Lower lobe of right lung (tissue), 2 donors: ENCODE results near the gene UNC13C. TPM values are rescaled to one million over a fixed set of nuclear protein-coding genes. Genes with fewer than 3 reads are reported as not detected.

Experiments used
- ATAC-seq, 2 donors: fragments of 200-7000 bp; cut with Tn5 transposase; one replicate each; pipeline ENCODE4 v1.9.1; 2020 to 2022; ENCODE audit warnings: mild to moderate bottlenecking in 2 of 2, moderate library complexity in 2 of 2
- DNase-seq: peaks from one replicate; pipeline ENCODE4 v3.0.0-alpha.2; 2020
- H3K27ac ChIP-seq: fragments of 200-600 bp; one replicate; pipeline ENCODE4 v1.8.0; 2022
- H3K27me3 ChIP-seq: fragments of 200-600 bp; one replicate; pipeline ENCODE4 v1.8.0; 2022; ENCODE audit warnings: low read depth
- H3K36me3 ChIP-seq: fragments of 200-600 bp; one replicate; pipeline ENCODE4 v1.8.0; 2022; ENCODE audit warnings: mild to moderate bottlenecking
- H3K4me1 ChIP-seq: fragments of 200-600 bp; one replicate; pipeline ENCODE4 v1.8.0; 2022
- H3K4me3 ChIP-seq: fragments of 200-600 bp; one replicate; pipeline ENCODE4 v1.8.0; 2022; ENCODE audit warnings: mild to moderate bottlenecking
- H3K9me3 ChIP-seq: fragments of 200-600 bp; one replicate; pipeline ENCODE4 v1.8.0; 2022
- intact Hi-C: fragments of 100-400 bp; cut with DNase I; formaldehyde crosslinking; loops from one replicate; pipeline ENCODE4 v1.11.0; 2022
- total RNA-seq: library from RNA; stranded (reverse); fragmentation: NEBNext Ultra II Directional; extraction: Animal tissue kit (Norgen Biotek cat#: 25700); gene quantifications from one replicate; pipeline ENCODE4 v1.2.1, GENCODE V29; 2021
- TF ChIP-seq, protein P1 (sequence below): fragments of 200-600 bp; IDR thresholded peaks from one replicate; pipeline ENCODE4 v1.8.0; 2022; ENCODE audit warnings: antibody characterized with exemption, mild to moderate bottlenecking
- donor health status: DM: no; HTN: yes; CAD: no; lungs with severe emphysema.

The UNC13C gene
- total RNA-seq, 1 donor from 2014 or later = 0.12 TPM

DNA sequence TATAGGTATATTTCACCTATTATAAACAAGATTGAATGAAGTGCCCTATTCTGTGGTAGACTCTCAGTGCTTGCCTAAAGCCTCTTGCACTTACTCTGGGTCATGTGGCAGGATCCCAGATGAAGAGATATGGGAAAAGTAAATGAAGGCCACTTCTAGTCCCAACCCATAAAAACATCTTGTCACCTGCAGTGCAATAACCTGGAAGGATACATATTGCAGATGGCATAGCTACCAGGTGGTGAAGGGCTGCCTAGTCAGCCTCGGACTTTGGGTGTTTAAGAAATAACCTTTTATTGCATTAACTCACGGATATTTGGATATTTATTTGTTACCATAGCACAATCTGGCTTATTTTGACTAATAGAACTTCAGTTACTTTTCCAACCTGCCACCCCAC is 367.1 kb downstream of the UNC13C start:
- TF ChIP-seq, protein P1, sequence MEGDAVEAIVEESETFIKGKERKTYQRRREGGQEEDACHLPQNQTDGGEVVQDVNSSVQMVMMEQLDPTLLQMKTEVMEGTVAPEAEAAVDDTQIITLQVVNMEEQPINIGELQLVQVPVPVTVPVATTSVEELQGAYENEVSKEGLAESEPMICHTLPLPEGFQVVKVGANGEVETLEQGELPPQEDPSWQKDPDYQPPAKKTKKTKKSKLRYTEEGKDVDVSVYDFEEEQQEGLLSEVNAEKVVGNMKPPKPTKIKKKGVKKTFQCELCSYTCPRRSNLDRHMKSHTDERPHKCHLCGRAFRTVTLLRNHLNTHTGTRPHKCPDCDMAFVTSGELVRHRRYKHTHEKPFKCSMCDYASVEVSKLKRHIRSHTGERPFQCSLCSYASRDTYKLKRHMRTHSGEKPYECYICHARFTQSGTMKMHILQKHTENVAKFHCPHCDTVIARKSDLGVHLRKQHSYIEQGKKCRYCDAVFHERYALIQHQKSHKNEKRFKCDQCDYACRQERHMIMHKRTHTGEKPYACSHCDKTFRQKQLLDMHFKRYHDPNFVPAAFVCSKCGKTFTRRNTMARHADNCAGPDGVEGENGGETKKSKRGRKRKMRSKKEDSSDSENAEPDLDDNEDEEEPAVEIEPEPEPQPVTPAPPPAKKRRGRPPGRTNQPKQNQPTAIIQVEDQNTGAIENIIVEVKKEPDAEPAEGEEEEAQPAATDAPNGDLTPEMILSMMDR = no peak
- no peaks in the 10 kb centered on the region for H3K4me1 ChIP-seq
- intact Hi-C loops = no loop called here
- no peaks in the 10 kb centered on the region for H3K36me3 ChIP-seq
- H3K27ac ChIP-seq = no peak overlapping the region
- DNase-seq (no peak), ATAC-seq (no peak)
- no peaks in the 10 kb centered on the region for H3K9me3 ChIP-seq
- H3K4me3 ChIP-seq = no peak overlapping the region
- no peaks in the 10 kb centered on the region for H3K27me3 ChIP-seq

DNA sequence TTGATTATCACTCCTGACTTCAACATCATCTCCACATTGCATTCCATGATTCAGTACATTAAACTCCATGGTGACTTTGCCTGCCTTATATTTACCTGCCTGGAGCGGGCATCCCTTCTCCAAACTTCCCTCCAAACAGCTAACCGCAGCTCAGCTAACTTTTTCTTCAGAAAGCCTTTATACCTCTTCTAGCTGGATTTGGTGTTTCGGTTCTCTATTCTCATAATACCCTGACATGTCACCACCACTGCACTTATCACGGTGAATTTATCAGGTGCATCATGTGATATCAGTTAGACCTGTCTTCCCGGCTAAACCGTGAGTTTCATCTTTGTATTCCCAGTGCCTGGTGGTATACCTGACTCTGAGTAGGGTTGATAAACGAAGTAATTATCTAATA is 367.6 kb downstream of the UNC13C start:
- ATAC-seq (no peak), DNase-seq (no peak)
- intact Hi-C loops = no loop called here
- Histone ChIP-seq H3K27me3 (no peaks in the 10 kb centered on the region), H3K4me3 (no peak overlapping the region), H3K4me1 (no peaks in the 10 kb centered on the region), H3K27ac (no peak overlapping the region), H3K9me3 (no peaks in the 10 kb centered on the region), H3K36me3 (no peaks in the 10 kb centered on the region)
- TF ChIP-seq, protein P1 = no peak

DNA sequence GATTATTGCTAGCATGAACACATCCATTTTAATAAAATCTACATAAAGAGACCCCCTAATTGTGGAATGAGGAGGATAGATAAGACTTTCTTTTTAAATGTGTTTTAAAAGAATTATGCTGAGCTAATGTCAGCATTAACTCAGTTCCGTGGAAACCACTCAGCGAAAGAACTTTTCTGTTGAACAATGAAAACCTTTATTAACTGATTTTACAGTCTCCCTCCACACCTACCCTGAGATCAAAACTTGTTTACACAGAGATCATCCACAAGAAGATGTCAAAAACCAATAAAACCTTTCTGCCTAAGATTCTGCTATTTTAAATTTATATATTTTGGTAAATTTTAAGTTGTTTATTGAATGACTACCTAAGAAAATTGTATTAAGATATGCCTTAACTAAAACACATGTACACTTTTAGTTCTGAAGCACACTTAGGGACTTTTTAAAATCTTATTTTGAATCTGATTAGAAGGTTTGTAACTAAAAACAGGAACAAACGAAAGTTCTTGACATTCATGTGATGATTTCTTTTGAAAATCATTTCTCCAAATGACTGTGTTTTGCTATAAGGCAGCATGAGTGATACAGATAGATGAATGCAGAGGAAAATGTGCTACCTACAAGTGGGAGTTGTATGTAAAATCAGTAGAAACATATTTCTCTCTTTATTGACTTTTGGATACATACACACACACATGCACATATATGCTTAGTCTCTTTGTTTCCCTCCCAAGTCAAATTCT is 369.0 kb downstream of the UNC13C start:
- Histone ChIP-seq H3K9me3 (no peaks in the 10 kb centered on the region), H3K36me3 (no peaks in the 10 kb centered on the region), H3K4me1 (no peaks in the 10 kb centered on the region), H3K27me3 (no peaks in the 10 kb centered on the region), H3K27ac (no peak overlapping the region), H3K4me3 (no peak overlapping the region)
- TF ChIP-seq, protein P1 = no peak
- ATAC-seq (no peak), DNase-seq (no peak)
- intact Hi-C loops = no loop called here

DNA sequence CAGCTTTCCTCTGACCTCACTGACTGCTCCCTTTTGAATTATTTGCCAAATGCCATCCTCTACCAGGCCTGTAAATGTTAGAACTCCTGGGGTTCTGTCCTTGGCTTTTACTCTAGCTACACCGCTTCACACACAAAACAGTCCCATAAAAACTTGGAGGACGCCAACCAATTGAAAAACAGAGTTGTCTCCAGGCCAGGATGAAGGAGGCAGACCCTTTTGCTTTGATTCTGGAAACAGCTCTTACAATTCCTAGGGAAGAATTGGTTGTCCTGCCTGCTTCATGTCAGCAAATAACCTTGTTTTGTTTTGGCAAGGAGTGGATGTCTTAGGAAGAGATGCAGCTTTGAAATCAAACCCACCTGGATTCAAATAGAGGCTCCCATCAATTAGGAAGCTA is 375.5 kb downstream of the UNC13C start:
- ATAC-seq = no peak
- Histone ChIP-seq H3K4me3 (no peak overlapping the region), H3K27me3 (no peaks in the 10 kb centered on the region), H3K9me3 (peaks cover 4% of the 10 kb centered on the region), H3K4me1 (no peaks in the 10 kb centered on the region), H3K36me3 (no peaks in the 10 kb centered on the region), H3K27ac (no peak overlapping the region)
- TF ChIP-seq, protein P1 = no peak
- intact Hi-C loops = no loop called here
- no peak for DNase-seq

DNA sequence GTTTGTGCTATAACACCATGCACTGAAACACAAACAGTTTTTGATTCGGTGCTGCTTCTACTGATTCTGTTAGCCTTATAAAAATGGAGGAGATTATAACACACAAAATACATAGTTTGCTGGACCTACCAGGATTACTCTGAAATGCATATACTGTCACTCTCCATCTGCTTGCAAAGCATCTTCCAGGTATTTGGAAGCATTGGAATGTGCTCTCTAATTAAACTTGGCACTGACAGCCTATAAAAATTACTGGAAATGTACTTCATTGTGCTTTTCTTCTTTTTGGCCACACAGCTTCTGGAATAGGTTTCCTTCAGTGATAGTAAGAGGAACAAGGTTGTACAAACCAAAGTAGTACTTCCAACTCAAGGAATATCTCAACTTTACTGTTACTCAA is 376.1 kb downstream of the UNC13C start:
- DNase-seq (no peak), ATAC-seq (no peak)
- no peaks in the 10 kb centered on the region for H3K27me3 ChIP-seq
- H3K4me1 ChIP-seq = no peaks in the 10 kb centered on the region
- H3K36me3 ChIP-seq = no peaks in the 10 kb centered on the region
- no peak overlapping the region for H3K27ac ChIP-seq
- TF ChIP-seq, protein P1 = no peak
- H3K4me3 ChIP-seq = no peak overlapping the region
- intact Hi-C loops = no loop called here
- peaks cover 9% of the 10 kb centered on the region for H3K9me3 ChIP-seq
